RCC 7860 (cell line): Measurements from ENCODE around the gene LSR.
"Not testable (repeated sequence)": the region's sequence is repeated elsewhere in the genome, so short reads cannot be mapped to it uniquely, and the experiment has no call there.

Experiments
- DNase-seq: peaks from one replicate; pipeline ENCODE4 v3.0.0-alpha.2; 2015; ENCODE audit warnings: low spot score
- FAIRE-seq: peaks from 2 replicates; lab custom pipeline; 2012; peaks lifted over from hg19 to GRCh38; lab: Jason Lieb, UNC

LSR gene

GRCh38 chr19:35284153-35285094 is 35.6 kb downstream of the LSR start:
- DNase-seq (no peak), FAIRE-seq (no peak)

DNA sequence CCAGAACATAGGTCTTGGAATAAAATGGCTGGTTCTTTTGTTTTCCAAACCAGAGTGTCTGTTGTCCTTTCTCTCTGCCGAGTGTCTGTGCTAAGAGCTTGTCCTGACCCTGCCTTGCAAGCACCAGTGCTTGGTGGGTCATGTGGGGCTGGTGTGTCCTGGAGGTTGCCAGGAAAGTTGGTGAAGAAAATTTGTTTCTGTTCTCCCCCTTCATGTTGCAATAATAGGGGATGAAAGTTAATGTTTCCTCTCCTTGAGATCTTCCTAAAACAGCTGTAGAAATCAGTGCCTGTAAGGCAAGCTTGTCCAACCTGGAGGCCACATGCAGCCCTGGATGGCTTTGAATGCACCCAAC is 36.3 kb downstream of the LSR start:
- DNase-seq (no peak), FAIRE-seq (no peak)

GRCh38 chr19:35285465-35285864 is 36.7 kb downstream of the LSR start:
- not testable (repeated sequence) for FAIRE-seq, DNase-seq

- FAIRE-seq, DNase-seq: not testable (repeated sequence)
These were observed 37.3 kb downstream of the LSR start for GRCh38 chr19:35286101-35286500.

GRCh38 chr19:35287713-35288112 is 38.9 kb downstream of the LSR start:
- no peak for FAIRE-seq
- DNase-seq, result no peak

GRCh38 chr19:35288331-35288730 is 39.5 kb downstream of the LSR start:
- FAIRE-seq, result no peak
- no peak for DNase-seq

DNA sequence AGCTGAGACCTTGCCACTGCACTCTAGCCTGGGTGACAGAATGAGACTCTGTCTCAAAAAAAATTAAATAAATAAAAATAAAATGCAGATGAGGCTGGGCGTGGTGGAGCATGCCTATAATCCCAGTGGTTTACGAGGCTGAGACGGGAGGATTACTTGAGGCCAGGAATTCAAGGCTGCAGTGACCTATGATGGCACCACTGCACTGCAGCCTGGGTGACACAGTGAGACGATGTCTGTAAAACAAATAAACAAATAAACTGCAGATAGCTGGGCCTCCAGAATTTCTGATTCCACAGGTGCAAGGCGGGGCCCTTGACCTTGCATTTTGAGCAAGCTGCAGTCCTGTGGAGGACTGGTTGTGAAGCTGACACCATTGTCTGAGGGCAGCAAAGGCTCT is 40.1 kb downstream of the LSR start:
- no peak for DNase-seq
- FAIRE-seq, result no peak

DNA sequence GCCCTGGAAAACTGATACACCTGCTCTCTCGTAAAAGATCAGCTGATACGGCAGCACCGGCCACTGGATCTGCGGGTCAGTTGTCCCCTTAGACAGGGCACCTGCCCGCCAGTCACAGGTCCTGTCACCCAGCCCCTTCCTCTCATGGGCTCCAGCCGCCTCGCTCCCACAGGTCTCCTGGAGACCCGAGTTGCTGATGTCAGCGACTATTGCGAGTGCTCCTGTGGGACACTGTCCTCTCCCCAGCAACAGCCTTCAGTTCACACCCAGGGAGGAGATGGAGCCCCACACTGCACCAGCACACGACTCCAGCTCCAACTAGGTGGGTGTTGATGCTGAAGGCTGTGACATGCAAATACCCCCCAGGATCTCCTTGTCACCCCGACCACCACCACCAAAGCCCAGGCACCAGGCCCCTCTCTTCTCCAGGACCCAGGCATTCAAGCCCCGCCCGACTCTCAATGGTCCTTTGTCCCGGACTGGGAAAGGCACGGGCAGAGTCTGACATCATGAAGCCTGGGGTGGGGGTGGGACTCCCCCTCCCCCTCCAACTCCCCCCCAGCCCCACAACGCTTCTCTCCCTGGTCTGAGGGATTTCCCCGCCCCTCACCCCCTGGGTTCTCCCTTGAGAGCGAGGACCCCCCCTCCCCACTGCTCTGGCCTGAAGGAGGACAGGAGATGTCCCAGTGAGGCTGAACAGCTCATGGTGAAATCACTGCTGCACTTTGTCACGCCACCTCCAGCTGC is 41.8 kb downstream of the LSR start:
- FAIRE-seq (no peak), DNase-seq (no peak)

GRCh38 chr19:35291259-35291658 is 42.5 kb downstream of the LSR start:
- FAIRE-seq (no peak), DNase-seq (no peak)

- DNase-seq (no peak), FAIRE-seq (no peak)
These were observed 43.1 kb downstream of the LSR start, which contains the start of gene MAG for GRCh38 chr19:35291916-35292315. MAG (plus strand) TSS chr19:35292161; CDS start chr19:35295409, 3,248 bp downstream.

- FAIRE-seq (no peak), DNase-seq (no peak)
These were observed 43.9 kb downstream of the LSR start for GRCh38 chr19:35292421-35293362.

DNA sequence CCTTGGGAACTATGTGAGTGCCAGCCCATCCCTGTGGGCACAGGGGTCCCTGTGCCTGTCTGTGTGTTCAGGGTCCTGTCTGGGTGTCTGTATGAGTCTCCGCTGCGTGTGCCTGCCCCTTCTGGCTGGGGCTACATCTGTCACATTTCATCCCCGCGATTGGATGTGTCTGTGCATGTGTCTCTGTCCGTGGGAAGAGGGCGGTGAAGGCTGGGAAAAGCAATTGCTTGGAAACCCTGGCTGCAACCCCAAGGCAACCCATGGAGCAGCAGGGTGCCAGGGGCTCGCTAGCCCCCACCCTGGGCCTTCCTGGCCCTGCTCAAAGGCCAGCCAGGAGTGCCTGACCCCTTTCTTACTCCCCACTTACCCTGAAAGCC is 44.5 kb downstream of the LSR start:
- FAIRE-seq (no peak), DNase-seq (no peak)

DNA sequence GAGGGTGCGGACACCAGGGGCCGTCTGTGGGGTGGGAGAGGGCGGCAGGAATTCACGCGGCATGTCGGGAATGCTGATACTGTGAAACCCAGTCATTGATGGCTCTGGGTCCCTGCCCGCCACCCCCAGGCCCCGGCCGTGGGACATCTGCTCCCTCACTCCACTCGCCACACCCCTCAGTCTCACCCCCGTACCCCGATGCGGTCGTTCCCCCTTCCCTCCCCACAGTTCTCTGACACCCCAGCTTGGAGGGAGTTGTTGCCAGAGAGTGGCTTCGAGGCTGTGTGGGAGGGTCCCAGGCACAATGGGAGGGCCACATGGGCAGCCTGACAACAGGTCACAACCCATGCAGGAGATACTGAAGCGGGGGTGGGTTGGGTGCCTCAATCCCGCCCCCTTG is 45.0 kb downstream of the LSR start:
- FAIRE-seq (no peak), DNase-seq (no peak)

- FAIRE-seq, result no peak
- no peak for DNase-seq
These were observed 45.5 kb downstream of the LSR start for GRCh38 chr19:35294328-35294727.

- FAIRE-seq (no peak), DNase-seq (no peak)
These were observed 46.3 kb downstream of the LSR start for GRCh38 chr19:35294859-35295791.

DNA sequence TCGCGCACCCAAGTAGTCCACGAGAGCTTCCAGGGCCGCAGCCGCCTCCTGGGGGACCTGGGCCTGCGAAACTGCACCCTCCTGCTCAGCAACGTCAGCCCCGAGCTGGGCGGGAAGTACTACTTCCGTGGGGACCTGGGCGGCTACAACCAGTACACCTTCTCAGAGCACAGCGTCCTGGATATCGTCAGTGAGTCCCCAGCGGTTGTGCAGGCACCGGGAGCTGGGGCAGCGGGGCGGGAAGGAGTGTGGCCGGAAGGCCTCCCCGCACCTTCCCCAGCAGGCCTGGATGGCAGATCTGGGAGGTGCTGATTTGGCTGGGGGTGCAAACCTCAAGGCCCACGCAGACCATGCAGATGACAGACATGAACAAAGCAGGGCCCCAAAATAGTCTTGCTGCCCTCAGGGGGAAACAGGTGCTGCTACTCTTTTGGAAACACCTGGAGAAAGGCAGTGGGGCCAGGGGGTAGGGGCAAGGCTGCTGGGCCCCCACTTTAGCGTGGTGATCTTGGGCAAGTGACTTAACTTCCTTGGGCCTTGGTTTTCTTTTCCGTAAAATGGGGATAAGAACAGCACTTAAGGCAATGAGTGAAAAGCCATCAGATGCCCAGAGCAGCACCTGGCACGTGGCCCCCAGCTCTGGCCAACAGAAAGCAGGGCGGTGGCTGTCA is 47.1 kb downstream of the LSR start:
- DNase-seq (no peak), FAIRE-seq (no peak)

GRCh38 chr19:35296644-35297514 is 48.1 kb downstream of the LSR start:
- no peak for DNase-seq
- no peak for FAIRE-seq

DNA sequence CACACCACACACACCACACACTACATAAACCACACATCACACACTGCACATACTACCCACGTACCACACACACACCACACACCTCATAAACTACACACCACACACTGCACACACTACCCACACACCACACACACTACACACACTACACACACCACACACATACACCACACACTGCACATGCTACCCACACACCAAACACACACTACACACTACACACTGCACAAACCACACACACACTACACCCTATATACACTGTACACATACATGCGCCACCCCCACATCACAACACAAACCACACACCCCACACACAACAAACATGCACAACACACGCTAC is 48.7 kb downstream of the LSR start:
- DNase-seq (no peak), FAIRE-seq (no peak)
